Endothelial cell of umbilical vein (primary cell): ENCODE data around the gene BCAR1. TPM values are rescaled to one million over a fixed set of nuclear protein-coding genes. Genes with fewer than 3 reads are reported as not detected.

ENCODE experiments used
- BruUV-seq: library from RNA; stranded (reverse); fragments of 400-500 nt; replicated peaks from 2 replicates; lab custom pipeline; 2021; lab: Mats Ljungman, UMichigan
- CTCF ChIA-PET: fragments of 300-600, 350-600 bp; sonication (Branson Sonifier 250); formaldehyde crosslinking; loops from one replicate; lab custom pipeline; 2021; ENCODE audit warnings: antibody characterized with exemption, inconsistent platforms; lab: Charles Lee
- POLR2A ChIA-PET: fragments of 300-600, 350-600 bp; sonication (Branson Sonifier 250); formaldehyde crosslinking; loops from one replicate; lab custom pipeline; 2021; ENCODE audit warnings: antibody characterized with exemption, inconsistent platforms; lab: Charles Lee
- DNase-seq: peaks from one replicate; pipeline ENCODE4 v3.0.0-alpha.2; 2011; ENCODE audit warnings: low read depth, low spot score
- FAIRE-seq: peaks from 2 replicates; lab custom pipeline; 2011; peaks lifted over from hg19 to GRCh38; lab: Jason Lieb, UNC
- H2AFZ ChIP-seq: 2 replicates; pipeline ENCODE4 v1.6.0; 2012; ENCODE audit warnings: low read depth, low read length, control low read depth, inconsistent platforms
- H3K27ac ChIP-seq: 2 replicates; pipeline ENCODE4 v1.5.1; 2011; ENCODE audit warnings: low read depth, mild to moderate bottlenecking, control low read depth, low read length, moderate library complexity; ENCODE audit not compliant: insufficient read depth
- H3K27me3 ChIP-seq, 2 experiments: 2 replicates each; pipeline versions ENCODE4 v1.6.0 to v1.6.1; 2011; ENCODE audit warnings: low read length in 2 of 2, mixed read lengths in 1 of 2; ENCODE audit not compliant: control insufficient read depth in 2 of 2, insufficient read depth in 2 of 2
- H3K36me3 ChIP-seq, 2 experiments: 2 replicates in 1 of 2; 3 replicates in 1 of 2; pipeline ENCODE4 v1.5.1; 2011; ENCODE audit warnings: low read length in 2 of 2, mild to moderate bottlenecking in 1 of 2, moderate library complexity in 1 of 2; ENCODE audit not compliant: control insufficient read depth in 2 of 2, insufficient read depth in 2 of 2; ENCODE audit errors: extremely low read depth in 1 of 2
- H3K4me1 ChIP-seq: 3 replicates; pipeline ENCODE4 v1.5.1; 2011; ENCODE audit warnings: mild to moderate bottlenecking, low read length; ENCODE audit not compliant: control insufficient read depth, insufficient read depth; ENCODE audit errors: extremely low read depth
- H3K4me2 ChIP-seq: 2 replicates; pipeline ENCODE4 v1.6.1; 2011; ENCODE audit warnings: low read length, control low read depth, mixed read lengths; ENCODE audit not compliant: insufficient read depth
- H3K4me3 ChIP-seq, 3 experiments: fragments of 200-600 bp in 1 of 3; sonication (generic), shearing (Covaris generic) in 1 of 3; replicated peaks in 1 of 3; 2 replicates each; pipeline ENCODE4 v1.5.1; 2011 to 2016; ENCODE audit warnings: control low read depth in 3 of 3, low read length in 3 of 3, mild to moderate bottlenecking in 2 of 3, inconsistent platforms in 1 of 3, low read depth in 1 of 3, moderate library complexity in 1 of 3; ENCODE audit not compliant: insufficient read depth in 1 of 3
- H3K79me2 ChIP-seq: 2 replicates; pipeline ENCODE4 v1.6.0; 2012; ENCODE audit warnings: low read length, inconsistent platforms; ENCODE audit not compliant: control insufficient read depth, insufficient read depth
- H3K9ac ChIP-seq: replicated peaks from 2 replicates; pipeline ENCODE3; 2011; ENCODE audit warnings: low read length, control low read depth; ENCODE audit not compliant: insufficient read depth; ENCODE audit errors: extremely low read depth
- H3K9me1 ChIP-seq: replicated peaks from 3 replicates; pipeline ENCODE4 v1.6.0; 2011; ENCODE audit warnings: mild to moderate bottlenecking, low read length; ENCODE audit not compliant: control insufficient read depth, insufficient read depth; ENCODE audit errors: extremely low read depth
- H3K9me3 ChIP-seq: replicated peaks from 2 replicates; pipeline ENCODE4 v1.5.1; 2012; ENCODE audit warnings: low read length, inconsistent platforms; ENCODE audit not compliant: control insufficient read depth, insufficient read depth
- H4K20me1 ChIP-seq: replicated peaks from 2 replicates; pipeline ENCODE3; 2011; ENCODE audit warnings: mild to moderate bottlenecking, low read length; ENCODE audit not compliant: control insufficient read depth, insufficient read depth; ENCODE audit errors: extremely low read depth
- EZH2 ChIP-seq: IDR thresholded peaks from 2 replicates; pipeline ENCODE4 v1.6.1; 2012; ENCODE audit warnings: borderline replicate concordance, low read depth, mild to moderate bottlenecking, moderate library complexity, low read length, inconsistent platforms; ENCODE audit not compliant: severe bottlenecking
- FOS ChIP-seq: IDR thresholded peaks from 2 replicates; pipeline ENCODE4 v1.6.1; 2011; ENCODE audit warnings: mild to moderate bottlenecking, low read length, moderate library complexity, borderline replicate concordance; ENCODE audit not compliant: insufficient read depth
- GATA2 ChIP-seq: IDR thresholded peaks from 2 replicates; pipeline ENCODE4 v1.7.0; 2011; ENCODE audit warnings: low read depth, mild to moderate bottlenecking, moderate library complexity, mixed read lengths, low read length; ENCODE audit not compliant: insufficient read length, insufficient read depth
- POLR2A ChIP-seq: IDR thresholded peaks from 2 replicates; pipeline ENCODE4 v1.6.1; 2012; ENCODE audit warnings: low read depth, mild to moderate bottlenecking, control low read depth, low read length
- POLR2AphosphoS5 ChIP-seq: IDR thresholded peaks from 2 replicates; pipeline ENCODE4 v1.6.1; 2012; ENCODE audit warnings: low read depth, mild to moderate bottlenecking, control low read depth, low read length, moderate library complexity; ENCODE audit not compliant: insufficient read depth
- dilution Hi-C: fragments of 300-500 bp; cut with MboI; formaldehyde crosslinking; loops from one replicate; pipeline ENCODE4 v1.15.0; 2019; ENCODE audit warnings: low sequenced_read_pairs; ENCODE audit not compliant: extremely low pct_ligation_motif_present
- intact Hi-C: fragments of 100-400 bp; cut with micrococcal nuclease; formaldehyde crosslinking; loops from one replicate; pipeline ENCODE4 v1.10.0; 2022
- polyA plus RNA-seq, 4 experiments: library from polyadenylated mRNA; depleted of rRNA in 3 of 4; stranded (reverse) in 3 of 4; unstranded in 1 of 4; fragments of >200 nt; gene quantifications; 2 replicates each; pipeline versions ENCODE4 v1.2.1 to v1.2.3, GENCODE V29; 2011 to 2012; ENCODE audit warnings: missing spikeins in 1 of 4
- small RNA-seq: library from RNA; depleted of rRNA; stranded (forward); fragments of <200 nt; gene quantifications from one replicate; pipeline ENCODE3, GENCODE V24; 2012; ENCODE audit warnings: low replicate concordance, low read depth; ENCODE audit not compliant: insufficient read depth, insufficient read length
- total RNA-seq: library from RNA; stranded (reverse); gene quantifications from 2 replicates; pipeline ENCODE4 v1.2.3, GENCODE V29; 2021
- TF ChIP-seq, protein P1 (sequence below), 2 donors: IDR thresholded peaks; 1 replicate in 1 of 2; 2 replicates in 1 of 2; pipeline ENCODE4 v1.5.1; 2011; ENCODE audit warnings: low read length in 2 of 2, mild to moderate bottlenecking in 2 of 2, moderate library complexity in 2 of 2, control low read depth in 1 of 2, inconsistent platforms in 1 of 2, low read depth in 1 of 2; ENCODE audit not compliant: insufficient read depth in 1 of 2; ENCODE audit errors: extremely low read depth in 1 of 2
- TF ChIP-seq, protein P2 (sequence below): IDR thresholded peaks from 2 replicates; pipeline ENCODE4 v1.6.1; 2011; ENCODE audit not compliant: insufficient read depth, insufficient read length

BCAR1 gene
- total and polyA plus RNA-seq, 2 donors (not counting 3 experiments of a cell fraction or from before 2014, with no cell fraction given): 171 to 267 TPM

DNA sequence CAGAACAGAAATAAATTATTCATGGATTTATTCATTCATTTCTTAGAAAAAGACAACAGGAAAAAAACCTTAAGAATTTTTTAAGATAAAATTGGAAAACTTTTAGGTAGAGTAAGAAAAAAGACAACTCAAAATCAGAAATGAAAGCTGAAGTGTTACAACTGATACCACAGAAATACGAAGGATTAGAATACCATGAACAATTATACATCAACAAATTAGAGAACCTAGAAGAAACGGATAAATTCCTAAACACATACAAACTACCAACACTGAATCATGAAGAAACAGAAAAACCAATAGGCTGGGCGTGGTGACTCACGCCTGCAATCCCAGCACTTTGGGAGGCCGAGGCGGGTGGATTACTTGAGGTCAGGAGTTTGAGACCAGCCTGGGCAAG lies 72.2 kb downstream of the BCAR1 start:
- H3K9me1 ChIP-seq: no peaks in the 10 kb centered on the region
- H3K4me3 ChIP-seq: no peak overlapping the region
- CTCF ChIA-PET: interaction anchor here (0.6 kb wide), 1 partner anchor 1872 kb away, joined by 4 read pairs; no protein-coding TSS in a partner anchor
- H3K27me3 ChIP-seq: peaks cover 0 to 9% of the 10 kb centered on the region in 2 experiments
- H4K20me1 ChIP-seq: no peaks in the 10 kb centered on the region
- H3K36me3 ChIP-seq: no peaks in the 10 kb centered on the region
- no peak for DNase-seq
- no peaks in the 10 kb centered on the region for H3K79me2 ChIP-seq
- FAIRE-seq: no peak
- dilution Hi-C loops (no loop called here), intact Hi-C loops (no loop called here)
- TF ChIP-seq FOS (no peak), EZH2 (no peak), GATA2 (no peak), POLR2A (no peak), POLR2AphosphoS5 (no peak)
- TF ChIP-seq, protein P1, sequence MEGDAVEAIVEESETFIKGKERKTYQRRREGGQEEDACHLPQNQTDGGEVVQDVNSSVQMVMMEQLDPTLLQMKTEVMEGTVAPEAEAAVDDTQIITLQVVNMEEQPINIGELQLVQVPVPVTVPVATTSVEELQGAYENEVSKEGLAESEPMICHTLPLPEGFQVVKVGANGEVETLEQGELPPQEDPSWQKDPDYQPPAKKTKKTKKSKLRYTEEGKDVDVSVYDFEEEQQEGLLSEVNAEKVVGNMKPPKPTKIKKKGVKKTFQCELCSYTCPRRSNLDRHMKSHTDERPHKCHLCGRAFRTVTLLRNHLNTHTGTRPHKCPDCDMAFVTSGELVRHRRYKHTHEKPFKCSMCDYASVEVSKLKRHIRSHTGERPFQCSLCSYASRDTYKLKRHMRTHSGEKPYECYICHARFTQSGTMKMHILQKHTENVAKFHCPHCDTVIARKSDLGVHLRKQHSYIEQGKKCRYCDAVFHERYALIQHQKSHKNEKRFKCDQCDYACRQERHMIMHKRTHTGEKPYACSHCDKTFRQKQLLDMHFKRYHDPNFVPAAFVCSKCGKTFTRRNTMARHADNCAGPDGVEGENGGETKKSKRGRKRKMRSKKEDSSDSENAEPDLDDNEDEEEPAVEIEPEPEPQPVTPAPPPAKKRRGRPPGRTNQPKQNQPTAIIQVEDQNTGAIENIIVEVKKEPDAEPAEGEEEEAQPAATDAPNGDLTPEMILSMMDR (IDR thresholded peaks at IDR 0.05; ENCODE audit: extremely low read depth in 1 of 2, insufficient read depth in 1 of 2, low read depth in 1 of 2, low read length in 2 of 2): no peak
- TF ChIP-seq, protein P2, sequence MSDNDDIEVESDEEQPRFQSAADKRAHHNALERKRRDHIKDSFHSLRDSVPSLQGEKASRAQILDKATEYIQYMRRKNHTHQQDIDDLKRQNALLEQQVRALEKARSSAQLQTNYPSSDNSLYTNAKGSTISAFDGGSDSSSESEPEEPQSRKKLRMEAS: no peak
- BruUV-seq: no TSS peak
- POLR2A ChIA-PET: no interaction called here
- no peak overlapping the region for H3K27ac ChIP-seq
- no peaks in the 10 kb centered on the region for H3K9me3 ChIP-seq
- no peak overlapping the region for H3K4me2 ChIP-seq
- no peak overlapping the region for H3K9ac ChIP-seq
- no peaks in the 10 kb centered on the region for H3K4me1 ChIP-seq
- H2AFZ ChIP-seq: no peak overlapping the region

Small RNA genes lying within 50 kb of the gene (small RNA-seq; reads per million reads assigned to genes)
- not detected for gene RNU6-758P

Other genes with a start within 250 kb of the BCAR1 start
- gene LDHD, start 134.8 kb downstream of the BCAR1 start, total RNA-seq: not detected in 2 replicates
- 0.41 and 0.54 TPM in 2 replicates for gene LDHD, start 134.8 kb downstream of the BCAR1 start, polyA plus RNA-seq
- 9.8 and 13.9 TPM in 2 replicates for gene ZFP1, start 103.1 kb downstream of the BCAR1 start, total RNA-seq
- 2.3 and 2.8 TPM in 2 replicates for gene ZFP1, start 103.1 kb downstream of the BCAR1 start, polyA plus RNA-seq
- not detected in 2 replicates for gene CTRB2, start 44.5 kb downstream of the BCAR1 start, total RNA-seq
- not detected in 2 replicates for gene CTRB2, start 44.5 kb downstream of the BCAR1 start, polyA plus RNA-seq
- gene CTRB1, start 32.6 kb downstream of the BCAR1 start, total RNA-seq: not detected in 2 replicates
- gene CTRB1, start 32.6 kb downstream of the BCAR1 start, polyA plus RNA-seq: not detected in 2 replicates
- 49.6 and 53.8 TPM in 2 replicates for gene CFDP1, start 181.9 kb upstream of the BCAR1 start, total RNA-seq
- 12.0 and 17.8 TPM in 2 replicates for gene CFDP1, start 181.9 kb upstream of the BCAR1 start, polyA plus RNA-seq
- gene TMEM170A, start 213.1 kb upstream of the BCAR1 start, total RNA-seq: 22.2 and 24.2 TPM in 2 replicates
- 10.6 and 12.9 TPM in 2 replicates for gene TMEM170A, start 213.1 kb upstream of the BCAR1 start, polyA plus RNA-seq
- gene CHST6, start 243.8 kb upstream of the BCAR1 start, total RNA-seq: 0.60 and 0.81 TPM in 2 replicates
- 0.26 and 0.48 TPM in 2 replicates for gene CHST6, start 243.8 kb upstream of the BCAR1 start, polyA plus RNA-seq